HG03097 (cell line): ENCODE data around the gene DNM3.

Source experiments
- ATAC-seq: cut with Tn5 transposase; IDR thresholded peaks from one replicate; pipeline ENCODE4 v1.9.1; 2021; ENCODE audit not compliant: unreplicated experiment, low FRiP score

DNM3 gene

GRCh38 chr1:172265905-172266304 lies 424.6 kb downstream of the DNM3 start:
- ATAC-seq: no peak

- no peak for ATAC-seq
Measured at GRCh38 chr1:172266528-172267174, 425.4 kb downstream of the DNM3 start.

- no peak for ATAC-seq
Measured at GRCh38 chr1:172268237-172268636, 426.9 kb downstream of the DNM3 start.

- no peak for ATAC-seq
Measured at GRCh38 chr1:172269084-172269483, 427.8 kb downstream of the DNM3 start.

GRCh38 chr1:172269644-172270043 lies 428.3 kb downstream of the DNM3 start:
- no peak for ATAC-seq

GRCh38 chr1:172270605-172271004 lies 429.3 kb downstream of the DNM3 start:
- no peak for ATAC-seq

- no peak for ATAC-seq
Measured at GRCh38 chr1:172272087-172272486, 430.8 kb downstream of the DNM3 start.

GRCh38 chr1:172273647-172274396 lies 432.5 kb downstream of the DNM3 start:
- no peak for ATAC-seq

- no peak for ATAC-seq
Measured at GRCh38 chr1:172275478-172275877, 434.2 kb downstream of the DNM3 start.

GRCh38 chr1:172276120-172276818 lies 435.0 kb downstream of the DNM3 start:
- ATAC-seq: no peak

- ATAC-seq: no peak
Measured at GRCh38 chr1:172277275-172277674, 436.0 kb downstream of the DNM3 start.

GRCh38 chr1:172277989-172278388 lies 436.7 kb downstream of the DNM3 start:
- ATAC-seq: no peak

GRCh38 chr1:172278478-172278877 lies 437.2 kb downstream of the DNM3 start:
- no peak for ATAC-seq

- no peak for ATAC-seq
Measured at GRCh38 chr1:172279939-172280636, 438.8 kb downstream of the DNM3 start.

- ATAC-seq: no peak
Measured at GRCh38 chr1:172283766-172284165, 442.5 kb downstream of the DNM3 start.

GRCh38 chr1:172286629-172287076 lies 445.4 kb downstream of the DNM3 start:
- no peak for ATAC-seq

GRCh38 chr1:172287208-172287607 lies 445.9 kb downstream of the DNM3 start:
- ATAC-seq: no peak

GRCh38 chr1:172288581-172288980 lies 447.3 kb downstream of the DNM3 start:
- ATAC-seq: no peak

- no peak for ATAC-seq
Measured at GRCh38 chr1:172289448-172289847, 448.1 kb downstream of the DNM3 start.

GRCh38 chr1:172292840-172293239 lies 451.5 kb downstream of the DNM3 start:
- ATAC-seq: no peak

GRCh38 chr1:172293429-172293828 lies 452.1 kb downstream of the DNM3 start:
- ATAC-seq: no peak
